Aorta (tissue), 5 donors: ENCODE results near the gene KCNA3. TPM values are rescaled to one million over a fixed set of nuclear protein-coding genes. Genes with fewer than 3 reads are reported as not detected.
A peak's percentile ranks its signal among the peaks of the same experiment; 100 is the strongest.

Experiments
- ATAC-seq: fragments of 200-7000 bp; cut with Tn5 transposase; one replicate; pipeline ENCODE4 v1.9.1; 2022; ENCODE audit warnings: moderate library complexity; ENCODE audit not compliant: low FRiP score
- DNase-seq, 2 donors: peaks; one replicate each; pipeline ENCODE4 v3.0.0-alpha.2; 2020
- H3K27ac ChIP-seq, 2 donors: one replicate each; pipeline ENCODE4 v1.5.1; 2013; ENCODE audit warnings: low read length in 2 of 2, mild to moderate bottlenecking in 2 of 2, moderate library complexity in 2 of 2, control low read depth in 1 of 2, inconsistent platforms in 1 of 2, low read depth in 1 of 2
- H3K27me3 ChIP-seq, 2 donors: one replicate each; pipeline ENCODE4 v1.6.1; 2013; ENCODE audit warnings: control low read depth in 1 of 2, low read length in 1 of 2, mild to moderate bottlenecking in 1 of 2, moderate library complexity in 1 of 2; ENCODE audit not compliant: insufficient read depth in 2 of 2, control insufficient read depth in 1 of 2
- H3K36me3 ChIP-seq, 2 donors: one replicate each; pipeline ENCODE4 v1.6.1; 2013; ENCODE audit warnings: control low read depth in 1 of 2, low read length in 1 of 2, mild to moderate bottlenecking in 1 of 2; ENCODE audit not compliant: insufficient read depth in 2 of 2, control insufficient read depth in 1 of 2
- H3K4me1 ChIP-seq, 2 donors: one replicate each; pipeline ENCODE4 v1.6.1; 2013; ENCODE audit warnings: low read length in 2 of 2, control low read depth in 1 of 2, mild to moderate bottlenecking in 1 of 2, moderate library complexity in 1 of 2; ENCODE audit not compliant: insufficient read depth in 2 of 2, control insufficient read depth in 1 of 2
- H3K4me3 ChIP-seq, 2 donors: one replicate each; pipeline ENCODE4 v1.5.1; 2013; ENCODE audit warnings: low read length in 2 of 2, control low read depth in 1 of 2, mild to moderate bottlenecking in 1 of 2
- H3K9me3 ChIP-seq: one replicate; pipeline ENCODE4 v1.6.1; 2013; ENCODE audit warnings: mild to moderate bottlenecking, low read length; ENCODE audit not compliant: control insufficient read depth
- WGBS, 2 donors: extraction: QIAGEN DNeasy Blood & Tissue Kit; methylation state at CpG; one replicate each; pipeline ENCODE4 v1.1.7; 2013; 5-methylcytosine and 5-hydroxymethylcytosine counted together
- intact Hi-C, 2 donors: fragments of 100-400 bp; cut with DNase I; formaldehyde crosslinking; loops; one replicate each; pipeline versions ENCODE4 v1.14.2 to v1.15.0; 2022
- long read RNA-seq, 2 donors: library from polyadenylated mRNA; unstranded; transcript quantifications; one replicate each; pipeline ENCODE4 v2.0.0, GENCODE V29; 2020 to 2021
- polyA plus RNA-seq, 2 donors: library from polyadenylated mRNA; stranded (reverse); fragments of 200-250 nt; gene quantifications; one replicate each; pipeline ENCODE4 v1.2.3, GENCODE V29; 2013
- total RNA-seq, 2 donors: library from RNA; stranded (reverse); fragmentation: NEBNext Ultra II Directional; extraction: Animal tissue kit (Norgen Biotek cat#: 25700); gene quantifications; one replicate each; pipeline ENCODE4 v1.2.1, GENCODE V29; 2021
- donor health status: healthy with polysubstance abuse.
- donor health status: Bipolar disorder and iron deficiency.
- donor health status: DM: no; HTN: no; CAD: no.
- donor health status: DM: no; HTN: no; CAD: no.
- donor health status: DM: yes; HTN: yes; CAD: no.

KCNA3 gene
- total RNA-seq (1 to 10 TPM in 1 of 2 donors, under 1 TPM in 1; 0.97 to 2.4 TPM), polyA plus RNA-seq (not detected)
- long read RNA-seq, donor 1 = 0 reads
- long read RNA-seq, donor 2 = 0 reads

DNA sequence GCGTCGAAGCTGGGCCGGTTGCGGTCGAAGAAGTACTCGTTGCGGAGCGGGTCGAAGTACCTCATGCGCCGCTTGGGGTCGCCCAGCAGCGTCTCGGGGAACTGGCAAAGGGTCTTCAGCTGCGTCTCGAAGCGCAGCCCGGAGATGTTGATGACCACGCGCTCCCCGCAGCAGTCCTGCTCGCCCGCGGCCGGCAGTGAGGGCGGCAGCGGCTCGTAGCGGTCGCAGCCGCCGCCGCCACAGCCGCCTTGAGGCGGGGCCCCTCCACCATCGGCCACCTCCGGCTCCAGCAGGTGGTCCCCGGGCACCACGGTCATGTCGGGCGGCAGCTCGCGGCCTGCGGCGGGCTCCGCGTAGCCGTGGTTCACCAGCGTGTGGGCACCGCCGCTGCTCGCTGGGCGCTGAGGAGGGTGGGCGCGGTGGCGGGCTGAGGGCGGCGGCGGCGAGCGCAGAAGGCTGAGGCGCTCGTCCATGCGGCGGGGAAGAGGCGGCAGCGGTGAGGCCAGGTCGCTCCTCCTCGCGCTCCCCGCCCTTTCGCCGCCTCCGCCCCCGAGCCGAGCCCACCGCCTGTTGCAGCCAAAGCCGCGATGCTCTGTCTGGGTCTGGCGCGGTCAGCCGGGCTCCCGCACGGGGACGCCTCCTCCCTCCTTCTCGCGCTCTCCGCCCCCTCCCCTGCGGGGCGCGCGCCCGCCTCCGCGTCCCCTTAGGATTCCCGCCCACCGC, at the start of gene KCNA3:
Gene KCNA3, minus strand, starts transcription at position 604 of the 723 bp plus-strand sequence. Its CDS starts 131 bp downstream, at position 473.
- no peaks in the 10 kb centered on the region for H3K36me3 ChIP-seq
- H3K27me3 ChIP-seq = no peaks in the 10 kb centered on the region
- intact Hi-C loops = no loop called here

DNA sequence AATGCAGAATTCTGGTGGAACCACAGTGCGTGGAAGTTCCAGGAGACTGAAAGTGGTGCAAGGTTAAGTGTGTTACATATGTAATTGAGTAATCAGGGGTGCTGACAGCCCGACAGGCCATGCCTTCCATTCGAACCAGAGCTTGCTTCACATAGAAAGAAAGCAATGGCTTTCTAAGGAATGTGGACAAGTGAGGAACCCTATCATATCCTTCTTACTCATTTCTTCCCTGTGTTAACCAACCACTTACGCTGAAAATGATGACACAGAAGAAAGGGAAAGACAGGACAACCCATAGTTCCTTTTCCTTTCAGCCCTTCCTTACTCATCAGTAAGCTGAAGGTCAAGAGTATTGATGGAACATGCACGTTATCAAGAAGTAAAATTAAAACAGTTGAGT, 48.1 kb upstream of the KCNA3 start:
- no peak for ATAC-seq
- H3K27me3 ChIP-seq = no peaks in the 10 kb centered on the region
- no peaks in the 10 kb centered on the region for H3K4me1 ChIP-seq
- DNase-seq = no peak
- H3K27ac ChIP-seq = no peak overlapping the region
- WGBS, 2 donors = 69 to 80% methylated on average over 5 of the region's 5 CpGs
- no peaks in the 10 kb centered on the region for H3K9me3 ChIP-seq
- intact Hi-C loops = no loop called here
- no peak overlapping the region for H3K4me3 ChIP-seq
- no peaks in the 10 kb centered on the region for H3K36me3 ChIP-seq

More for the DNA sequence above, at the start of gene KCNA3:
- peak; percentile 59 for ATAC-seq
- 1% methylated on average over 82 to 97 of the region's 97 CpGs for WGBS, 2 donors
- H3K4me1 ChIP-seq = no peaks in the 10 kb centered on the region
- DNase-seq = peak; percentile 57 to 77
- peak within 1 kb of the TSS; percentile 0 to 39 for H3K4me3 ChIP-seq
- no peaks in the 10 kb centered on the region for H3K9me3 ChIP-seq
- no peak within 1 kb of the TSS for H3K27ac ChIP-seq

DNA sequence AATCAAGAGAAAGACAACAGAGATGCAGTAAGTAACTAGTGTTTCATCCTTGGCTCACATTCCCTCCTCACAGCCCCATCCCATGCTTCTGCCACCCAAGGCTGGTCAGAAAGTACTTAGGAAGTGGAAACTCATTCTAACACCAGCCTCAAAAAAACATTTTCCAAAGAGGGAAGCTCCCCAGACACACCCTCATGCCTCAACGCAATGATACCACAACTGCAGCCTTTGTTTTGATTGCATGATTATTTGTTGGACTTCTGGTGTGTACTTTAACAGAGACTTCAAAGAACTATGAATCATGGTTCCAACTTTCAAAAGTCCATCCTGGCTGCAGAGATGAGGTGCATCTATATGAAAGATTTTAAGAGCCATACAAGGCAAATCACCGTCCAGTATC, 45.2 kb upstream of the KCNA3 start:
- ATAC-seq = no peak
- no peak for DNase-seq
- no peaks in the 10 kb centered on the region for H3K4me1 ChIP-seq
- WGBS, 2 donors = 65 to 67% methylated on average over 2 of the region's 2 CpGs
- intact Hi-C loops = no loop called here
- H3K9me3 ChIP-seq = no peaks in the 10 kb centered on the region
- no peaks in the 10 kb centered on the region for H3K36me3 ChIP-seq
- H3K27ac ChIP-seq = no peak overlapping the region
- no peak overlapping the region for H3K4me3 ChIP-seq
- no peaks in the 10 kb centered on the region for H3K27me3 ChIP-seq

DNA sequence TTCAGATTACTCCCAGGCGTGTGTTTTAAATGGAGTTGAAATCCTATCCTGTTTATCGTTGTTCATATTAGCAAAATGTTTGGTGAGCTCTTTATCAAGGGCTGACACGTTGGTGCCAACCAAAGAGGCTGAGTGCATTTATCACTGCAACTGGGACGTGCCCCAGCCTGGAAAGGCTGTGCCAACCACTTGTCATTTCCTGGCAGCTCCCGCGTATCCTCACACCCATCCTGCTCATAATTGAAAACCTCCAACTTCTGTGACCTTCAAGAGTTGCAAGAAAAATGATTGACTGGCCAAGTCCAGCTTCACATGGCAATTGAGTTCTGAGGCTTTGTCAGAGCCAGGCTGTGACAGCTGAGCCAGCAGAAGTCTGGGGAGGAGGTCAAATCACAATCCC, 43.7 kb upstream of the KCNA3 start:
- no peak for ATAC-seq
- DNase-seq = no peak
- Histone ChIP-seq H3K27ac (no peak overlapping the region), H3K4me3 (no peak overlapping the region), H3K9me3 (peaks cover 2% of the 10 kb centered on the region), H3K4me1 (no peaks in the 10 kb centered on the region), H3K36me3 (no peaks in the 10 kb centered on the region), H3K27me3 (peaks cover 0 to 3% of the 10 kb centered on the region in 2 donors)
- 76 to 78% methylated on average over 6 of the region's 6 CpGs for WGBS, 2 donors
- intact Hi-C loops = no loop called here

DNA sequence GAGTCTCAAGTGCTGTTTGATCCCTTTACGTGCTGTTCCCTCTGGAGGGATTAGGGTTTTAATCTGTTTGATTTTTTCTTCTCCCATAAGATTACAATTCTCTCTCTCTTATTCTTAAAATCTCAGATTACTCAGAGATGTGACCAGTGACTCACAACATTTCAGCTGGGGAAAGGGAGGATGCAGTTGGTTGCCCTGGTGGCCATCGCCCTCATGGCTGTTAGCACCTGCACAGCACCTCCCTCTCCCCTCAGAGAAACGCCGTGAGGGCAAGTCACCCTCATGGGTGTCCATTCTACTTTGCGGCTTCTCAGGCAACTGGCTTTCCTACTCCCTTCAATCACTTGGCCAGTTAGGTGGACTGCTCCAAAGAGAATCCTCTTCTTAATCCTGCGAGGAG, 42.4 kb upstream of the KCNA3 start:
- peaks cover 2% of the 10 kb centered on the region for H3K9me3 ChIP-seq
- 74 to 85% methylated on average over 6 of the region's 6 CpGs for WGBS, 2 donors
- intact Hi-C loops = no loop called here

DNA sequence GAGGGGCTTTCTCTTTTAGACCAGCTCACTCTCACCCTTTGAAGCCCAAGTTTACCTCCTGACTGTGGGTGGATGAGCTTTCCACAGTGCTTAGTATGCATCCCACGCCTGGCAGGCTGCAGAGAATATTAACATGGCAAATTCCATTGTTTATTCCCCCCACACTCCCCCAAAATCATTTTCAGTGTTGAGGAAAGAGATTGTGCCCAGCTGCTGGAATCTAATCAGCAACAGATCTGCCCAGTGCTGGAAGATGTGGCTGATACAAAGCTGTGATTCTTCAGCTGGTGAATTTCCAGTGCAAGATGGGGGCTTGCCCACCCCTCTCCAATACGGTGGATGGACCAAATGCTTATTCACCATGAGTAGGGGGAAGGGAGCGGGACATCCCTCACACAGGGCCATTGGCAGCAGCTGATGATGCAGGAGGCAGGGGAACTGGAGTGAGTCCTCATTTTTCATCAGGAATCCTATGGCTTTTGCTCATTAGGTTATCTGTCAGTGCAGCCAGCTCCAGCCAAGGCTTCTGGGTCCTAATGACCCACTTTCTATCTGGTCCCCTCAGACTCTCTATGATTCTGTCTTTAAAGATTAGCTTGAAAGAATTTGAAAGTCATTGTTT, 39.7 kb upstream of the KCNA3 start:
- DNase-seq (no peak), ATAC-seq (no peak)
- Histone ChIP-seq H3K4me1 (no peaks in the 10 kb centered on the region), H3K36me3 (no peaks in the 10 kb centered on the region), H3K4me3 (no peak overlapping the region), H3K9me3 (peaks cover 2% of the 10 kb centered on the region), H3K27me3 (peaks cover 0 to 3% of the 10 kb centered on the region in 2 donors), H3K27ac (no peak overlapping the region)
- 27 to 28% methylated on average over 3 of the region's 3 CpGs for whole genome bisulfite sequencing, 2 donors
- intact Hi-C loops = no loop called here

More for the DNA sequence above, 42.4 kb upstream of the KCNA3 start:
- Histone ChIP-seq H3K4me3 (no peak overlapping the region), H3K36me3 (no peaks in the 10 kb centered on the region), H3K4me1 (no peaks in the 10 kb centered on the region), H3K27ac (no peak overlapping the region), H3K27me3 (peaks cover 0 to 3% of the 10 kb centered on the region in 2 donors)
- ATAC-seq (no peak), DNase-seq (no peak)

DNA sequence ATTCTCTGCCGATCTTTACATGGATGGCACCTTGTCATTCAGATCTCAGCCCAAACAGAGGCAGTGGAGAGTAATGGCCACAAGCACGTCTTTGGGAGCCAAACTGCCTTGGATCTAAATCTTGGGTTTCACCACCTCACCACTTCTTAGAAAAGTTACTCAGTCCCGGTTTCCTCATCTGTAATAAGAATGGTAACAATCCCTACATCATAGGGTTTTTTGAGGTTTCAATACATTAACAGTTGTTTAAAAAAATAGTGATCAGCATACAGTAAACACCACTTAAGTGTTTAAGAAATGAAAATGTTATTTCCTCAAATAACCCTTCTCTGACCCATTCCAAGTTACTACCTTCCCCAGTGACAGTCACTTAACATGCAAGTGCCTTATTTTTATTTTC, 38.5 kb upstream of the KCNA3 start:
- H3K9me3 ChIP-seq = peaks cover 2% of the 10 kb centered on the region
- ATAC-seq = no peak
- intact Hi-C loops = no loop called here
- no peak overlapping the region for H3K4me3 ChIP-seq
- H3K27ac ChIP-seq = no peak overlapping the region
- no peaks in the 10 kb centered on the region for H3K4me1 ChIP-seq
- no peak for DNase-seq
- WGBS, 2 donors = 55 to 60% methylated on average over 3 of the region's 3 CpGs
- peaks cover 0 to 3% of the 10 kb centered on the region in 2 donors for H3K27me3 ChIP-seq
- no peaks in the 10 kb centered on the region for H3K36me3 ChIP-seq

DNA sequence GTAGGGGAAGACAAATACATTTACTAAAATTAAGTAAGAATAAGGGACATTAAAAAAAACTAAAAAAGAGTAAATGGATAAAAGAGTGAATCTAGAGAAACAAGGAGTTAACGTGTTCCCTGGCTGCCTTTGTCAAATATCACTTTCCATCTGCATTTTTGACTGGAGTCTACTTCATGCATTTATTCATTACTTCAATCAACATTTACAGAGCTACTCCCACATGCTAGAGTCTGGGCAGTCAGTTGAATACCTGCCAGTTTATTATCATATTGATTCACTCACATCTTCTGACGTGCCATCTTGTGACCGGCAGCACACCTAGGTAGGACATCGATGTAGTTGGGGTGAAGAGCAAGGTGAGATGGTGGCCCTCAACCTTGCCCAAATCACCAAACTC, 35.6 kb upstream of the KCNA3 start:
- intact Hi-C loops = no loop called here
- Histone ChIP-seq H3K27ac (no peak overlapping the region), H3K4me1 (no peaks in the 10 kb centered on the region), H3K36me3 (no peaks in the 10 kb centered on the region), H3K9me3 (peaks cover 2% of the 10 kb centered on the region), H3K27me3 (peaks cover 0 to 3% of the 10 kb centered on the region in 2 donors), H3K4me3 (no peak overlapping the region)
- ATAC-seq (no peak), DNase-seq (no peak)
- WGBS, 2 donors = 81 to 82% methylated on average over 4 of the region's 4 CpGs

DNA sequence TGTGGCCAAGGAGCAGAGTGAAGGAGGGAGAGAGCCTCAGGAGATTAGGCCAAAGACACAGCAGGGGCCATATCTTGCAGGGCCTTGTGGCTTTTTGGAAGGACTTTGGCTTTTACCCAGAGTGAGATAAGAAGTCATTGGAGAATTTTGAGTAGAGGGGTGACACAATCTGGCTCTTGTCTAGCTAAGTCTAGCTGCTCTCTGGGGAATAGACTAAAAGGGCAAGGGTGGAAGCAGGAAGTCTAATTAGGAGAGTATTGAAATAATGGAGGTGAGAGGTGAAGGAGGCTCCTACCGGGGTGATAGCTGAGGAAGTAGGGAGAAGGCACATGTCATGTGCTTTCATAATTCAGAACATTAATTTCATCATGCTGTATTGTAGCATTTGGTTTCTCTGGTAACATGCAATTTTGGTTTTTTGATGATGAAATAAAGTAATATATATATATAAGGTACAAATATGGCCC, 34.3 kb upstream of the KCNA3 start:
- H3K4me3 ChIP-seq = no peak overlapping the region
- WGBS, 2 donors = 64 to 65% methylated on average over 1 of the region's 1 CpG
- no peak overlapping the region for H3K27ac ChIP-seq
- H3K4me1 ChIP-seq = no peaks in the 10 kb centered on the region
- no peak for DNase-seq
- intact Hi-C loops = no loop called here
- no peaks in the 10 kb centered on the region for H3K36me3 ChIP-seq
- ATAC-seq = no peak
- H3K27me3 ChIP-seq = peaks cover 0 to 3% of the 10 kb centered on the region in 2 donors
- H3K9me3 ChIP-seq = no peaks in the 10 kb centered on the region
